Measurements from ENCODE around the gene DDX18. TPM values are rescaled to one million over a fixed set of nuclear protein-coding genes. Genes with fewer than 3 reads are reported as not detected.

Gene DDX18
- total and polyA plus RNA-seq, 4 donors: 16.3 to 34.4 (median 23.3) TPM

- H3K36me3 ChIP-seq (ENCODE audit: control insufficient read depth in 4 of 4, insufficient read depth in 3 of 4, low read depth in 1 of 4, low read length in 3 of 4): no peaks in the 10 kb centered on the region
- DNase-seq (ENCODE audit: low spot score): no peak
- no peak overlapping the region for H3K4me3 ChIP-seq (ENCODE audit: low read depth in 1 of 3, low read length in 3 of 3)
- H3K27me3 ChIP-seq (ENCODE audit: control insufficient read depth in 4 of 4, insufficient read depth in 4 of 4, low read length in 3 of 4): peaks cover 0 to 16% (median 4%) of the 10 kb centered on the region in 4 donors
- no peak overlapping the region for H3K27ac ChIP-seq (ENCODE audit: low read depth in 1 of 2, low read length in 2 of 2)
- TF ChIP-seq ATF3 (IDR thresholded peaks at IDR 0.05) (no peak), HNF4G (IDR thresholded peaks at IDR 0.05) (no peak), FOXA2 (IDR thresholded peaks at IDR 0.05) (no peak), ZBTB33 (IDR thresholded peaks at IDR 0.05) (no peak), TAF1 (conservative IDR thresholded peaks at IDR 0.05) (no peak), REST (IDR thresholded peaks at IDR 0.05) (no peak), RAD21 (IDR thresholded peaks at IDR 0.05) (no peak), CTCF (IDR thresholded peaks at IDR 0.05; ENCODE audit: low read depth, low read length, missing input control) (no peak), YY1 (IDR thresholded peaks at IDR 0.05) (no peak), SP1 (IDR thresholded peaks at IDR 0.05) (no peak), JUND (IDR thresholded peaks at IDR 0.05) (no peak), HNF4A (conservative IDR thresholded peaks at IDR 0.05) (no peak), FOXA1 (IDR thresholded peaks at IDR 0.05) (no peak), GABPA (IDR thresholded peaks at IDR 0.05 in 1 of 2, conservative IDR thresholded peaks at IDR 0.05 in 1 of 2) (no peak), EGR1 (IDR thresholded peaks at IDR 0.05; ENCODE audit: low read depth in 2 of 2) (no peak), MAX (IDR thresholded peaks at IDR 0.05) (no peak), RXRA (IDR thresholded peaks at IDR 0.05) (no peak), NR2F2 (IDR thresholded peaks at IDR 0.05) (no peak)
- no peaks in the 10 kb centered on the region for H3K4me1 ChIP-seq (ENCODE audit: control insufficient read depth in 4 of 4, insufficient read depth in 4 of 4, low read length in 3 of 4)
- WGBS: 32% methylated on average over 3 of the region's 3 CpGs
- no peaks in the 10 kb centered on the region for H3K9me3 ChIP-seq (ENCODE audit: control insufficient read depth in 4 of 4, low read length in 3 of 4)
- H3K9ac ChIP-seq (ENCODE audit: low read depth in 1 of 2, low read length in 2 of 2): no peak overlapping the region
These were observed 37.5 kb downstream of the DDX18 start for GRCh38 chr2:117851969-117852368.
